Dermis microvascular lymphatic vessel endothelial cell (primary cell): ENCODE results near the gene SMCR8. TPM values are rescaled to one million over a fixed set of nuclear protein-coding genes. Genes with fewer than 3 reads are reported as not detected.
"Not testable (repeated sequence)": the region's sequence is repeated elsewhere in the genome, so short reads cannot be mapped to it uniquely, and the experiment has no call there.

Experiments
- DNase-seq, 2 donors: peaks; one replicate each; pipeline versions ENCODE4 v3.0.0 to v3.0.0-alpha.2; 2010; ENCODE audit warnings: low read depth in 2 of 2
- total RNA-seq: library from RNA; depleted of rRNA; stranded (reverse); fragments of >200 nt; gene quantifications from 2 replicates; pipeline ENCODE4 v1.2.1, GENCODE V29; 2014

Gene SMCR8
- total RNA-seq, 1 donor from 2014 or later: 11.4 TPM

DNA sequence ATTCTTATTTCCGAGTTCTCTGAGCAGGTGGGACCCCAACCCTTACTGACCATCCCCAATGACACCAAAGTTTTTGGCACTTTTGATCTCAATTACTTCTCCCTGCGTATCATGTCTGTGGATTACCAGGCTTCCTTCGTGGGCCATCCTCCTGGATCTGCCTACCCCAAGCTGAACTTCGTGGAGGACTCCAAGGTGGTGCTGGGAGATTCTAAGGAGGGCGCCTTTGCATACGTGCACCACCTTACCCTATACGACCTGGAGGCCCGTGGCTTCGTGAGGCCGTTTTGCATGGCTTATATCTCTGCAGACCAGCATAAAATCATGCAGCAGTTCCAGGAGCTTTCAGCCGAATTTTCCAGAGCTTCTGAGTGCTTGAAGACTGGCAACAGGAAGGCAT is 868 bp downstream of the SMCR8 start:
- no peak for DNase-seq

DNA sequence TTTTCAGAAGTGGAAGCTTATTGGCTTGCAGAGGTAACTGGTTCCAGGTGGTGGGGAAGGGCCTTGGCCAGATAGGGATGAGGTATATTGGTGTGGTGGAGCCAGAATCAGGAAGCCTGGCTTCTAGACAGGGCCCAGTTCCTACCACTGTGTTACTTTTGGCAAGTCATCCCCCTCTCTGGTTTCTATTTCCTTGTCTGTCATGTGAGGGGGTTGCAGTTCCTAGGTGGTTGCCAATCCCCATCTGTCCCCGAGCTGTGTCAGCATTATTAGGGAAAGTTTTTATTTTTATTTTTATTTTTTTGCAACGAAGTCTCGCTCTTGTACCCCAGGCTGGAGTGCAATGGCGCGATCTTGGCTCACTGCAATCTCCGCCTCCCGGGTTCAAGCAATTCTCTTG is 3.0 kb downstream of the SMCR8 start:
- no peak for DNase-seq

- no peak for DNase-seq
Observed at GRCh38 chr17:18318771-18319450, 3.8 kb downstream of the SMCR8 start.

DNA sequence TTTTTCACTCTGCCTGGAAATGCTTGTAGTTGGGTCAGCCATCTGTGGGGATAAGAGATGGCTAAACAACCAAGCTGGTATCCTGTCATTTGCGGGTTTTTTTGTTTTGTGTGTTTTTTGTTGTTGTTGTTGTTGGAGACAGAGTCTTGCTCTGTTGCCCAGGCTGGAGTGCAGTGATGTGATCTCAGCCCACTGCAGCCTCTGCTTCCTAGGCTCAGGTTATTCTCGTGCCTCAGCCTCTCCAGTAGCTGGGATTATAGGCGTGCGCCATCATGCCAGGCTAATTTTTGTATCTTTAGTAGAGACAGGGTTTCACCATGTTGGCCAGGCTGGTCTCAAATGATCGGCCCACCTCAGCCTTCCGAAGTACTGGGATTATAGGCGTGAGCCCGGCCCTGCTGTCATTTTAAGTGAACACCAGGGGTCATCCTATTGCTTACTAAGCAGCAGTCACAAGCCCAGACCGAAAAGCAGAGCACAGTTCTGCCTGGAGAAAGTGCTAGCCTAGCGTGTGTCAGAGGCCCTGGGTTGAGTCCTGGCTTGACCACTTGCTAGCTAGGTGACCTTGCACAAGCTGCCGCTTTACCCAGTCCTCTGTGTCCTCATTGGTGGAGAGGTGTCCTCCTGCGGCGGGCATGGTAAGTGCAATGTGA is 4.6 kb downstream of the SMCR8 start:
- DNase-seq: peak; percentile 48 to 62

DNA sequence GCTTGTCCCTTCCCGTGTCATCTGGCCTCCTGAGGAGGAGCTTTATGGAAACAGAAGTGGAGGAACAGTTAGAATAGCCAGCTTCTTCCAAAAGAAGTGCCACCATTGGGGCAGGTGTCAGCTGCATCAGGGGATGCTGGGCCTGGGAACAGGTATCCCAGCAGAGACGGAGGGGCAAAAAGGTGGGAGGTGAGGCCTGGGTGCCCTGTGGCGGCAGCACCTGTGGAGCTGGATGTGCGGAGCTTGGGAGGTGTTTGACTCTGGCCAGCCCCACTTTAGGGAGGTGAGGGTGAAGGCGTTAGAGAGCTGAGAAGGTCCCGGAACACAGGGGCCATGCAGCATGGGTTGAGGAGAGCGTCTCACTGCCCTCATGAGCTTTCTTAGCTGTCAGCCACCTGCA is 5.2 kb downstream of the SMCR8 start:
- no peak for DNase-seq

- peak in 1 of 2 donors; percentile 43 for DNase-seq
Observed at GRCh38 chr17:18321309-18321708, 6.2 kb downstream of the SMCR8 start.

DNA sequence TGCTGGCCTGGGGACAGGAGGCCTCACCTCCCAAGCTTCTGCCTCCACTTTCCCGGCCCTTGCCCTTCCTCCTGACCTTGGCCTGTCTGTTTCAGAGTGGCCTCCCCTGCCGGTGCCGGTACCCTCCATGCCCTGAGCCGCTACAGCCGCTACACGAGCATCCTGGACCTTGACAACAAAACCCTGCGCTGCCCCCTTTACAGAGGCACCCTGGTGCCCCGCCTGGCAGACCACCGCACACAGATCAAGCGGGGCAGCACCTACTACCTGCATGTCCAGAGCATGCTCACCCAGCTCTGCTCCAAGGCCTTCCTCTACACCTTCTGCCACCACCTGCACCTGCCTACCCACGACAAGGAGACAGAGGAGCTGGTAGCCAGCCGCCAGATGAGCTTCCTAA is 7.4 kb downstream of the SMCR8 start:
- no peak for DNase-seq

- no peak for DNase-seq
Observed at GRCh38 chr17:18323007-18323406, 7.9 kb downstream of the SMCR8 start.

GRCh38 chr17:18323507-18324139 is 8.5 kb downstream of the SMCR8 start:
- DNase-seq: no peak

DNA sequence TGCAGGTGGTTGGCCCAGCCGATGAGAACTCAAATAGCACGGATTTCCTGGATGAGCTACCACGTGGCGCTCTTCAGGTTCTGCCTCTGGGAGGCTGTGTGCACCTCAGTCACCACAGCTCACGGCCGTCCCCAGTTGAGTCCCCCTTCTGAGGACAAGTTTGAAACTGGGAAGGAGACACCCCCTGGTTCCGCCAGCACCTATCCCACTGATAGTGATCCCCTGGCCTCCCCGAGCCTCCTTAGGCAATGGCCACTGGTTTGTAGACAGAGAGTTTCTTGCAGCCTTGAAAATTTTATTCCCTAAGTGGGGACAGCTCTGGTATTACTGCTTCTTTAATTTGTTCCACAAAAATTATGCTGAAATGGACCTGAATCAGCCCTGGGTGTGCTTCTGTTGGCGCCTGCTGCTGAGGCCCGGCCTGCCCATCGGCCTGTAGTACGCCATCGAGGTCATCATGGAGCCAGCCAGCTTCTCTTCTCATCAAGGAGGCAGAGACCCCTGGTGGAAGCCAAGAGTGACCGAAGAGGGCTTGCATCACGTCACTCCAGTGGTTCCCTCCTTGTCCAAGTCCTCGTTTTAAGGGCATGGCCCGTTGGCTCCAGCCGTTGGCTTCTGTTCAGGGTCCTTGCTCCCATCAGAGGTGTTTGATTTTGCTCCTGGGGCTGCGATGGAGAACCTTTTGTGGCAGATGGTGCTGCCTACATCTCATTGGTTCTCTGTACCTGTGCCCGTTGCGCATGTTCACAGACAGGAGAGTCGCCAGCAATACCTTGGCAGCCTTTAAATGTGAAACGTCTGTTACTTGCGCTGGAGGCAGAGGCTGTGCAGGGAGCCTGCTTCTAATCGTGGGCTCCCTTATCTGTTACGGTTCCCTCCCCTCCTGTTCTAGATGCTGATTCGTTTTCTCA is 9.3 kb downstream of the SMCR8 start:
- DNase-seq: no peak

GRCh38 chr17:18326039-18326438 is 10.9 kb downstream of the SMCR8 start:
- DNase-seq: no peak

DNA sequence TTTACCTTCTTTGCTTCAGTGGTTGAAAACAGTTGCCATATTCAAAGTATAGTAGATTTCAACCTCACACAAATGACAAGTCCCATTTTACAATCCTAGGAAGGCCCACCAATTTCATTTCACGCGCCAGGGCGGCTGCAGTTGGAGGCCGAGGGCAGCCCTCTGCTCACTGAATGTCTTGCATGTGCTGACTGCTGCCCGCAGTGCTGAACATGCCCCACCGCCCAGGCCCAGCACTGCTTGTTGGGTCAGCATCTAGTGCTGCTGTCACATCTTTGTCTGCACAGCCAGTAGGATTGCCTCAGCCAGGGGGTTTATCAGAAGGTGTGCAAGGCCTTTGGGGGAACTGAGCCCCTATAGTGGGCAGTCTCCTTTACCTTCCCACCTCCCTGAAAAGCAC is 11.5 kb downstream of the SMCR8 start:
- DNase-seq: no peak

DNA sequence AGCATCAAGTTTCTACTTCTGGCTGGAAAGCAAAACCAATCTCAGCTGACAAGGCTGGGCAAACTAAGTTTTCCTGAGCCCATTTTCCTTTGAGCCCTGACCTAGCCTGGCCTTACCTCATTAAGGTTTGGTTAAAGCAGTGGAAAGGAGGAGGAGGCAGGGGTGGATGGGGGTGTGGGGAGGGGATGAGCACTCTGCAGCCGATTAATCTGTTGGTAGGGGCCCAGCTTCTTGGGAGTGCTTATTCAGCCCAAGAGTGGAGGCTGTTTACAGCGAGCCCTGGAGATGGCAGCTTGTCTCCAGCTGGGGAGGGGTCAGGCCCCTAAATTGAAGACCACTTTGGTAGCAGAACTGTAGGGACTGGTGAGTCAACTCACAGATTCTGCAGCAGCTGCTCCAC is 12.0 kb downstream of the SMCR8 start:
- no peak for DNase-seq

DNA sequence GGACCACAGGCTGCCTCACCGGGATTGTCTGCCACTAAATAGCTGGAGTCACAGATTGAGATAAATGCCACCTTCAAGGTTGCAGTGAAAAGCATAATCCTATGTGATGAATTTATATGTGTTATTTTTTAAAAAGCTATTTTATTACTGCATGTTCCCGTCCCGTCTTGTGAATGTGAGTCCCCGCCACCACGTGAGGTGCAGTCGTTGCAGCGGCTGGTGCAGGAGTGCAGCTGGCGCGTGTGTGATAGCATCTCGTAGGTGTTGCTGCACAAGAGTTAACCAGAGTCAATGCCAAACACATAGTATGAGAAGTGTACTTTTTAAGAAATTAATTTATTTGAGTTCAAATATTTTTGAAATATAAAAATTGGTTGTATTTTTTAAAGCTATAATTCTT is 12.5 kb downstream of the SMCR8 start:
- no peak for DNase-seq

DNA sequence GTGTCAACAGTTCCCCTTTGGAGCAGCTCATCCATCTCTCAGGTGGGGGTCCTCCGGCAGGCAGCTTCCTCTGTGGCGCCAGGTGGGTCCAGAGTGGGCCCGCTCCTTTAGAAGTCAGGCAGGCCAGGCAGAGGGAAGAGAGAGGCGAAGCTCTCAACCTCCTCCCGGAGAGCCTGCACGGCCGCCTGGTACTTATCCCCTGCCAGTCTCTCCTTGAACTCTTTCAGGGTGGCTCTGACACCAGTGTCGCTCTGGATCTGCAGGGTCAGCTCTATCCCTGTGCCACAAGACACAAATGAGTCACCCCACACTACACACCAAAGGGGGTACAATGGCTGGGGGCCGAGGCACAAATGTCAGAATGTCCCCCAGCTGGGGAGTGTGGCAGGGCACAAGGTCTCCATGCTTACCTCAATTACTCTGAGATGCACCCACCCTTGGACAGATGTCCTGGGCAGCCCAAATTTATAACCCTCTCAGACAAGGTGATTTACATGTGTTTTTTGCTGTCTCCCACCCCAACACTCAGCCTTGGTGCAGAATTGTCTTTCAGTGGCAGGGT is 13.6 kb downstream of the SMCR8 start:
- no peak for DNase-seq

DNA sequence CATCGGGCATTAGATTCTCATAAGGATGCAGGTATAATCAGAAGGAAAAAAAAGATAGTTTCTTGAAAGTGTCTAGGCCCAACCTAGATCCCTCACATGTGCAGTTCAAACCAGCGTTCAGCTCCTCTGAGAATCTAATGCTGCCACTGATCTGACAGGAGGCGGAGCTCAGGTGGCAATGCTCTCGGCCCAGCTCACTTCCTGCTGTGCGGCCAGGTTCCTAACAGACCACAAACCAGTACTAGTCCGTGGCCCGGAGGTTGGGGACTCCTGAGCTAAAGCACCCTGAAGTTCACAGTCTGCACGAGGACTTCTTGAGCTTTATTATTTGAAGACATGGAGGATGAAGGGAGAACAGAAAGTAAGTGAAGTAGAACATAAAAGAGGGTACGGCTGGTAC is 16.8 kb downstream of the SMCR8 start:
- DNase-seq: no peak

DNA sequence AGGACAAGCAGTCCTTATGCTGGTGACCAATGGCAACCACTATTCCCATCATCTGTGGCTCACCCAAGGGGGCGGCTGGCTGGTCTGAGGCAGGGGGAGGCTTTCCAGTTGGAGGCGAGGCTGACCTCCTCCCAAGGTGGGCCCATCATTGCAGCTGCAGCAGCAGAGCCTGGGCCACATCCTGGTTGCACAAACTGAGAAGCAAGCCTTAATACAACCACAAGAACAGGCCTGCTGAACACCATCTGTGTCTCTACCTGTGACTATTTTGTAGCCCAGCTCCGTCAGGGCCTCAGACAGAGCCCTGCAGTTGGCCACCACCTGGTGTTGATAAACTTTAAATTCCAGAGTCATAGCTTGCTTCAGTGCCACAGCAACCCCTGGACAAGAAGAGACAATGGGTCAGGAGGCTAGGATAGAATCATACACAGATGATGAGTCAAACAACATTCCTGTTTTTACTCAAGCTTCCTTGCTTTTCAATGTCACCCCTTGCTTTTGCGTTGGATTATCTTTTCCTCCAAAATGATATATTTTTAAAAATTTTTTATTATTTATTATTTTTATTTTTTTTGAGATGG is 17.9 kb downstream of the SMCR8 start:
- no peak for DNase-seq

GRCh38 chr17:18338158-18338557 is 23.1 kb downstream of the SMCR8 start:
- DNase-seq: not testable (repeated sequence)

DNA sequence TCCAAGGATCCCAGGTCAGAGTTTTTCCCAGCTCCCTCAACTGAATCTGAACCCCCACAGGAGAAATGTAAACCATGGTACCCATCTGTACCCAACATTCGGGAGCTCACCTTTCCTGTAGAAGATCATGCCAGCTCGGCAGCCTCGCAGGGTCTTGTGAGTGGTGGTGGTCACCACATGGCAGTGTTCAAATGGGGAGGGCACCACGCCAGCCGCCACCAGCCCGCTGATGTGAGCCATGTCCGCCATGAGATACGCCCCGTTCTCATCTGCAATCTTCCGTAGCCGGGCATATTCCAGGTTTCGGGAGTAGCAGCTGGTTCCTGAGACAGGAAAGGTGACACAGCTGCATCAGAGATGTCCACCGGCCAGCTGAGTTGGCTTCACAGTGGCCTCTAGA is 24.8 kb downstream of the SMCR8 start:
- no peak for DNase-seq

GRCh38 chr17:18344021-18344420 is 28.9 kb downstream of the SMCR8 start:
- no peak for DNase-seq

DNA sequence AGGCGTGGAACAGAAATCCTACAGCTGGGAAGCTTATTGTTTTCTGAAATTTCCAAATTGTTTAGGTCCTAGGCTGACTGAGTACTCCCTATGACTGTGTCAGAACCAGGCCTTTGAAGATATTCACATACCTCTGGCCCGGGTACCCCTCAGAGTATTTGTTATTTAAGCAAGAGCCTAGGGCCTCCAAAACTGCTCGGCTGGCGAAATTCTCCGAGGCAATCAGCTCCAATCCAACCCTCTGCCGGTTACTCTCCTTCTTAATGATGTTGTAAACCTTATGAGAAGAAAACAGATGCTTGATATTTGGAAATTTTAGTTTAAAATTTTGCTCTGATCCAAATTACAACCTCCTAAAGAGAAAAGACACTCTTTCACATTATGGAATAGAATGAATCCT is 38.4 kb downstream of the SMCR8 start:
- no peak for DNase-seq
